Neural cell (in vitro differentiated cells): ENCODE data around the gene DPEP2.

ENCODE experiments used
- EZH2 ChIP-seq: fragments of 200-600, 300-800 bp; shearing (Covaris generic), sonication (generic); IDR thresholded peaks from 2 replicates; pipeline ENCODE4 v1.6.1; 2014; ENCODE audit warnings: antibody characterized with exemption, low read length, borderline replicate concordance, mild to moderate bottlenecking; ENCODE audit not compliant: insufficient read depth, poor library complexity, severe bottlenecking
- POLR2AphosphoS5 ChIP-seq: IDR thresholded peaks from 2 replicates; pipeline ENCODE4 v1.6.1; 2012
- TF ChIP-seq, protein P1 (sequence below): fragments of 450-650 bp; IDR thresholded peaks from 2 replicates; pipeline ENCODE4 v1.5.1; 2014; ENCODE audit warnings: antibody characterized with exemption, mild to moderate bottlenecking, moderate library complexity; ENCODE audit not compliant: poor library complexity, severe bottlenecking
- TF ChIP-seq, protein P2 (sequence below): IDR thresholded peaks from 2 replicates; pipeline ENCODE4 v1.6.1; 2012; ENCODE audit warnings: borderline replicate concordance

DNA sequence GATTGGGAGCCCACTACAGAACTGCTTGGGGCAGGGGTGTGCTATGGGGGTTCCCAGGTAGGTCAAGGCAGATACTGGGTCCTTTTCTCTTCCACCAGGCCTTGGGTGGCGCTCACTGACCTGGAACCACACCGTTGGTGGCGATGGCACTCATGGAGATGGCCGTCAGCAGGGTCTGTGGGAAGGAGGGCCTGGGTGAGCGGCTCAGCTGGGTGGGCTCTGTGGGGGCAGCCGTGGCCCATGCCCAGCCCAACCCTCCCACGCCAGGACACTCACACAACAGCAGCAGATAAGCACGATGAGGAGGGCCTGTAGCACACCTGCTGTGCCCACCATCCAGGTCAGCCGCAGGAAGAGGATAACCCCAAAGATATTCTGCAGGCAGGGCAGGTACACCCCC, 41.7 kb downstream of the DPEP2 start:
- TF ChIP-seq, protein P1, sequence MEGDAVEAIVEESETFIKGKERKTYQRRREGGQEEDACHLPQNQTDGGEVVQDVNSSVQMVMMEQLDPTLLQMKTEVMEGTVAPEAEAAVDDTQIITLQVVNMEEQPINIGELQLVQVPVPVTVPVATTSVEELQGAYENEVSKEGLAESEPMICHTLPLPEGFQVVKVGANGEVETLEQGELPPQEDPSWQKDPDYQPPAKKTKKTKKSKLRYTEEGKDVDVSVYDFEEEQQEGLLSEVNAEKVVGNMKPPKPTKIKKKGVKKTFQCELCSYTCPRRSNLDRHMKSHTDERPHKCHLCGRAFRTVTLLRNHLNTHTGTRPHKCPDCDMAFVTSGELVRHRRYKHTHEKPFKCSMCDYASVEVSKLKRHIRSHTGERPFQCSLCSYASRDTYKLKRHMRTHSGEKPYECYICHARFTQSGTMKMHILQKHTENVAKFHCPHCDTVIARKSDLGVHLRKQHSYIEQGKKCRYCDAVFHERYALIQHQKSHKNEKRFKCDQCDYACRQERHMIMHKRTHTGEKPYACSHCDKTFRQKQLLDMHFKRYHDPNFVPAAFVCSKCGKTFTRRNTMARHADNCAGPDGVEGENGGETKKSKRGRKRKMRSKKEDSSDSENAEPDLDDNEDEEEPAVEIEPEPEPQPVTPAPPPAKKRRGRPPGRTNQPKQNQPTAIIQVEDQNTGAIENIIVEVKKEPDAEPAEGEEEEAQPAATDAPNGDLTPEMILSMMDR: no peak
- no peak for TF ChIP-seq EZH2
- no peak for TF ChIP-seq POLR2AphosphoS5
- TF ChIP-seq, protein P2, sequence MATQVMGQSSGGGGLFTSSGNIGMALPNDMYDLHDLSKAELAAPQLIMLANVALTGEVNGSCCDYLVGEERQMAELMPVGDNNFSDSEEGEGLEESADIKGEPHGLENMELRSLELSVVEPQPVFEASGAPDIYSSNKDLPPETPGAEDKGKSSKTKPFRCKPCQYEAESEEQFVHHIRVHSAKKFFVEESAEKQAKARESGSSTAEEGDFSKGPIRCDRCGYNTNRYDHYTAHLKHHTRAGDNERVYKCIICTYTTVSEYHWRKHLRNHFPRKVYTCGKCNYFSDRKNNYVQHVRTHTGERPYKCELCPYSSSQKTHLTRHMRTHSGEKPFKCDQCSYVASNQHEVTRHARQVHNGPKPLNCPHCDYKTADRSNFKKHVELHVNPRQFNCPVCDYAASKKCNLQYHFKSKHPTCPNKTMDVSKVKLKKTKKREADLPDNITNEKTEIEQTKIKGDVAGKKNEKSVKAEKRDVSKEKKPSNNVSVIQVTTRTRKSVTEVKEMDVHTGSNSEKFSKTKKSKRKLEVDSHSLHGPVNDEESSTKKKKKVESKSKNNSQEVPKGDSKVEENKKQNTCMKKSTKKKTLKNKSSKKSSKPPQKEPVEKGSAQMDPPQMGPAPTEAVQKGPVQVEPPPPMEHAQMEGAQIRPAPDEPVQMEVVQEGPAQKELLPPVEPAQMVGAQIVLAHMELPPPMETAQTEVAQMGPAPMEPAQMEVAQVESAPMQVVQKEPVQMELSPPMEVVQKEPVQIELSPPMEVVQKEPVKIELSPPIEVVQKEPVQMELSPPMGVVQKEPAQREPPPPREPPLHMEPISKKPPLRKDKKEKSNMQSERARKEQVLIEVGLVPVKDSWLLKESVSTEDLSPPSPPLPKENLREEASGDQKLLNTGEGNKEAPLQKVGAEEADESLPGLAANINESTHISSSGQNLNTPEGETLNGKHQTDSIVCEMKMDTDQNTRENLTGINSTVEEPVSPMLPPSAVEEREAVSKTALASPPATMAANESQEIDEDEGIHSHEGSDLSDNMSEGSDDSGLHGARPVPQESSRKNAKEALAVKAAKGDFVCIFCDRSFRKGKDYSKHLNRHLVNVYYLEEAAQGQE: no peak
